K562 (cell line): ENCODE measurements around the gene STUM.

Source experiments
- ATF6 ChIP-seq: sonication (generic); formaldehyde crosslinking; IDR thresholded peaks from 2 replicates; pipeline ENCODE4 v1.4.0; 2020; ENCODE audit warnings: mild to moderate bottlenecking, missing genetic modification reagents
- CTCF ChIP-seq, 3 experiments: IDR thresholded peaks in 2 of 3; conservative IDR thresholded peaks in 1 of 3; 2 replicates each; pipeline ENCODE4 v1.5.1; 2011 to 2012; ENCODE audit warnings: low read length in 3 of 3, mild to moderate bottlenecking in 3 of 3, control low read depth in 2 of 3, improper control_type of control experiment in 1 of 3, inconsistent platforms in 1 of 3, low read depth in 1 of 3, mixed read lengths in 1 of 3, moderate library complexity in 1 of 3; ENCODE audit not compliant: insufficient read depth in 2 of 3
- EP300 ChIP-seq: IDR thresholded peaks from 2 replicates; pipeline ENCODE4 v1.6.1; 2012; ENCODE audit warnings: low read length, improper control_type of control experiment
- ETV6 ChIP-seq, 3 experiments: fragments of 150-350 bp in 1 of 3; sonication (generic) in 1 of 3; formaldehyde crosslinking in 1 of 3; IDR thresholded peaks; 2 replicates each; pipeline versions ENCODE4 v1.6.1 to v1.8.0; 2014 to 2022; ENCODE audit warnings: borderline replicate concordance in 2 of 3, low read depth in 2 of 3, antibody characterized with exemption in 1 of 3, low read length in 1 of 3, mild to moderate bottlenecking in 1 of 3, missing genetic modification reagents in 1 of 3
- FOS ChIP-seq: IDR thresholded peaks from 3 replicates; pipeline ENCODE4 v1.6.1; 2011; ENCODE audit not compliant: insufficient read length; ENCODE audit errors: extremely low read depth
- LCOR ChIP-seq: sonication (generic); formaldehyde crosslinking; IDR thresholded peaks from 2 replicates; pipeline ENCODE4 v1.8.0; 2022; ENCODE audit warnings: mild to moderate bottlenecking, missing genetic modification reagents

DNA sequence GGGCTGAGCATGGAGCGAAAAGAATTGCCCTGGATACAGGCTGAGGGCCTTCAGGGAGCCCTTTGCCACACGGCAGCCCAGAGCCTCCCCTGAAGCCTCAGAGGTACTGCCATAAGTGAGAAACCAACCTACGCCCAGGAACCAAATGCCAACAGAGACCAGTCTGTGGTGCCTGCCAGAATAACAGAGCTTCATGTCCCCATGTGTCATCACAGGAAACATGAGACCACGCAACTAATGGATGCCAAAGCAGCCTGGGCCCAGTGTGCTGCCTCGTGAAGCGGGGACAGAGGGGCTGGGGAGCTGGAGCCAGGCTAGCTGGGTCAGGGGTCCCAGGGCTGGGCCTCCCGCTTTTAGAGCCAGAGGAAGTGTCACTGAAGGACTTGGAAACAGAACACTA, 18.7 kb upstream of the STUM start:
- no peak for TF ChIP-seq ETV6 (IDR thresholded peaks at IDR 0.05; ENCODE audit: borderline replicate concordance in 1 of 2, low read depth in 2 of 2, low read length in 1 of 2)
- TF ChIP-seq ETV6 (CRISPR knock-in tag; IDR thresholded peaks at IDR 0.05; ENCODE audit: borderline replicate concordance), result no peak
- TF ChIP-seq CTCF (IDR thresholded peaks at IDR 0.05 in 2 of 3, conservative IDR thresholded peaks at IDR 0.05 in 1 of 3; ENCODE audit: insufficient read depth in 2 of 3, low read depth in 1 of 3, low read length in 3 of 3), result no peak
- TF ChIP-seq FOS, result no peak
- TF ChIP-seq EP300, result no peak
- TF ChIP-seq ATF6 (CRISPR knock-in tag), result no peak
- no peak for TF ChIP-seq LCOR
